SK-N-SH (cell line): ENCODE results near the gene NCK1.

Source experiments
- EP300 ChIP-seq, 2 experiments: IDR thresholded peaks; 2 replicates each; pipeline versions ENCODE4 v1.4.0 to v1.6.1; 2012; ENCODE audit warnings: borderline replicate concordance in 1 of 2, low read depth in 1 of 2, low read length in 1 of 2
- EZH2phosphoT487 ChIP-seq: fragments of 200-600 bp; sonication (generic); IDR thresholded peaks from 2 replicates; pipeline ENCODE4 v1.6.1; 2017; ENCODE audit warnings: low read depth, mixed run types, mild to moderate bottlenecking, antibody characterized with exemption, moderate library complexity, borderline replicate concordance
- GABPA ChIP-seq: IDR thresholded peaks from 2 replicates; pipeline ENCODE4 v1.4.0; 2012; ENCODE audit warnings: low read depth, mild to moderate bottlenecking
- GATA2 ChIP-seq: sonication (generic); formaldehyde crosslinking; IDR thresholded peaks from 2 replicates; pipeline ENCODE4 v1.5.0; 2020; ENCODE audit warnings: mild to moderate bottlenecking, missing genetic modification reagents
- POLR2AphosphoS5 ChIP-seq: IDR thresholded peaks from 2 replicates; pipeline ENCODE4 v1.6.1; 2012; ENCODE audit warnings: low read depth, low read length
- RAD21 ChIP-seq: IDR thresholded peaks from 2 replicates; pipeline ENCODE4 v1.6.1; 2012; ENCODE audit warnings: mild to moderate bottlenecking, low read length
- SMC3 ChIP-seq: IDR thresholded peaks from 2 replicates; pipeline ENCODE4 v1.6.1; 2012; ENCODE audit warnings: low read depth, low read length, improper control_type of control experiment
- TF ChIP-seq, protein P1 (sequence below): fragments of 200-600 bp; sonication (generic); IDR thresholded peaks from 2 replicates; pipeline ENCODE4 v1.6.1; 2017; ENCODE audit warnings: antibody characterized with exemption, mild to moderate bottlenecking, moderate library complexity
- TF ChIP-seq, protein P2 (sequence below): IDR thresholded peaks from 2 replicates; pipeline ENCODE4 v1.4.0; 2012; ENCODE audit warnings: low read depth
- TF ChIP-seq, protein P3 (sequence below): IDR thresholded peaks from 2 replicates; pipeline ENCODE4; 2012
- TF ChIP-seq, protein P4 (sequence below): IDR thresholded peaks from 2 replicates; pipeline ENCODE4 v1.4.0; 2012; ENCODE audit warnings: low read depth, borderline replicate concordance

DNA sequence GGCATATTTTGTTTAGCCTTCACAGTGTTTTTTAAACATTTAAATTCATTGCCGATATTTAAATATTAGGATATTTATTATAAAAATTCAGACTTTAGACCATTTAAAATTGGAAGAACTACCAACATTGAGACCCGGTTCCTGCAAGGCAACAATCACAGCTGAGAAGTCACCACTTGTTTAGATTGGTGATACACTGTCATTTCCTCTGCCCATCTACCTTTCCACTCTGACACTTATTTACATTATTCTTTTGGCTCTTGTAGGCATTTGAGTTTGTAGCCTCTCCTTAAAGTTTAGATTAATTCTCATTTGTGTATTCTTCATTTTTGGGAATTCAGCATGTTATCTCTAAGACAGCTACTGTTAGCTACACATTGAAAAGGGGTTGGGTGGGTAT lies 85.5 kb downstream of the NCK1 start:
- TF ChIP-seq, protein P1, sequence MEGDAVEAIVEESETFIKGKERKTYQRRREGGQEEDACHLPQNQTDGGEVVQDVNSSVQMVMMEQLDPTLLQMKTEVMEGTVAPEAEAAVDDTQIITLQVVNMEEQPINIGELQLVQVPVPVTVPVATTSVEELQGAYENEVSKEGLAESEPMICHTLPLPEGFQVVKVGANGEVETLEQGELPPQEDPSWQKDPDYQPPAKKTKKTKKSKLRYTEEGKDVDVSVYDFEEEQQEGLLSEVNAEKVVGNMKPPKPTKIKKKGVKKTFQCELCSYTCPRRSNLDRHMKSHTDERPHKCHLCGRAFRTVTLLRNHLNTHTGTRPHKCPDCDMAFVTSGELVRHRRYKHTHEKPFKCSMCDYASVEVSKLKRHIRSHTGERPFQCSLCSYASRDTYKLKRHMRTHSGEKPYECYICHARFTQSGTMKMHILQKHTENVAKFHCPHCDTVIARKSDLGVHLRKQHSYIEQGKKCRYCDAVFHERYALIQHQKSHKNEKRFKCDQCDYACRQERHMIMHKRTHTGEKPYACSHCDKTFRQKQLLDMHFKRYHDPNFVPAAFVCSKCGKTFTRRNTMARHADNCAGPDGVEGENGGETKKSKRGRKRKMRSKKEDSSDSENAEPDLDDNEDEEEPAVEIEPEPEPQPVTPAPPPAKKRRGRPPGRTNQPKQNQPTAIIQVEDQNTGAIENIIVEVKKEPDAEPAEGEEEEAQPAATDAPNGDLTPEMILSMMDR: no peak
- TF ChIP-seq EZH2phosphoT487 (no peak), EP300 (IDR thresholded peaks at IDR 0.05; ENCODE audit: borderline replicate concordance in 1 of 2, low read depth in 1 of 2, low read length in 1 of 2) (no peak), POLR2AphosphoS5 (no peak), SMC3 (no peak), GATA2 (CRISPR knock-in tag) (no peak), RAD21 (no peak), GABPA (no peak)
- TF ChIP-seq, protein P2, sequence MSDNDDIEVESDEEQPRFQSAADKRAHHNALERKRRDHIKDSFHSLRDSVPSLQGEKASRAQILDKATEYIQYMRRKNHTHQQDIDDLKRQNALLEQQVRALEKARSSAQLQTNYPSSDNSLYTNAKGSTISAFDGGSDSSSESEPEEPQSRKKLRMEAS: no peak
- TF ChIP-seq, protein P3, sequence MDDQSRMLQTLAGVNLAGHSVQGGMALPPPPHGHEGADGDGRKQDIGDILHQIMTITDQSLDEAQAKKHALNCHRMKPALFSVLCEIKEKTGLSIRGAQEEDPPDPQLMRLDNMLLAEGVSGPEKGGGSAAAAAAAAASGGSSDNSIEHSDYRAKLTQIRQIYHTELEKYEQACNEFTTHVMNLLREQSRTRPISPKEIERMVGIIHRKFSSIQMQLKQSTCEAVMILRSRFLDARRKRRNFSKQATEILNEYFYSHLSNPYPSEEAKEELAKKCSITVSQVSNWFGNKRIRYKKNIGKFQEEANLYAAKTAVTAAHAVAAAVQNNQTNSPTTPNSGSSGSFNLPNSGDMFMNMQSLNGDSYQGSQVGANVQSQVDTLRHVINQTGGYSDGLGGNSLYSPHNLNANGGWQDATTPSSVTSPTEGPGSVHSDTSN: no peak
- TF ChIP-seq, protein P4, sequence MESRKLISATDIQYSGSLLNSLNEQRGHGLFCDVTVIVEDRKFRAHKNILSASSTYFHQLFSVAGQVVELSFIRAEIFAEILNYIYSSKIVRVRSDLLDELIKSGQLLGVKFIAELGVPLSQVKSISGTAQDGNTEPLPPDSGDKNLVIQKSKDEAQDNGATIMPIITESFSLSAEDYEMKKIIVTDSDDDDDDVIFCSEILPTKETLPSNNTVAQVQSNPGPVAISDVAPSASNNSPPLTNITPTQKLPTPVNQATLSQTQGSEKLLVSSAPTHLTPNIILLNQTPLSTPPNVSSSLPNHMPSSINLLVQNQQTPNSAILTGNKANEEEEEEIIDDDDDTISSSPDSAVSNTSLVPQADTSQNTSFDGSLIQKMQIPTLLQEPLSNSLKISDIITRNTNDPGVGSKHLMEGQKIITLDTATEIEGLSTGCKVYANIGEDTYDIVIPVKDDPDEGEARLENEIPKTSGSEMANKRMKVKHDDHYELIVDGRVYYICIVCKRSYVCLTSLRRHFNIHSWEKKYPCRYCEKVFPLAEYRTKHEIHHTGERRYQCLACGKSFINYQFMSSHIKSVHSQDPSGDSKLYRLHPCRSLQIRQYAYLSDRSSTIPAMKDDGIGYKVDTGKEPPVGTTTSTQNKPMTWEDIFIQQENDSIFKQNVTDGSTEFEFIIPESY: no peak
